ENCODE data around the gene GNAZ. TPM values are rescaled to one million over a fixed set of nuclear protein-coding genes. Genes with fewer than 3 reads are reported as not detected.
A peak's percentile ranks its signal among the peaks of the same experiment; 100 is the strongest.

Gene GNAZ
- total and polyA plus RNA-seq, 8 donors: 4.3 to 18.8 (median 9.4) TPM

DNA sequence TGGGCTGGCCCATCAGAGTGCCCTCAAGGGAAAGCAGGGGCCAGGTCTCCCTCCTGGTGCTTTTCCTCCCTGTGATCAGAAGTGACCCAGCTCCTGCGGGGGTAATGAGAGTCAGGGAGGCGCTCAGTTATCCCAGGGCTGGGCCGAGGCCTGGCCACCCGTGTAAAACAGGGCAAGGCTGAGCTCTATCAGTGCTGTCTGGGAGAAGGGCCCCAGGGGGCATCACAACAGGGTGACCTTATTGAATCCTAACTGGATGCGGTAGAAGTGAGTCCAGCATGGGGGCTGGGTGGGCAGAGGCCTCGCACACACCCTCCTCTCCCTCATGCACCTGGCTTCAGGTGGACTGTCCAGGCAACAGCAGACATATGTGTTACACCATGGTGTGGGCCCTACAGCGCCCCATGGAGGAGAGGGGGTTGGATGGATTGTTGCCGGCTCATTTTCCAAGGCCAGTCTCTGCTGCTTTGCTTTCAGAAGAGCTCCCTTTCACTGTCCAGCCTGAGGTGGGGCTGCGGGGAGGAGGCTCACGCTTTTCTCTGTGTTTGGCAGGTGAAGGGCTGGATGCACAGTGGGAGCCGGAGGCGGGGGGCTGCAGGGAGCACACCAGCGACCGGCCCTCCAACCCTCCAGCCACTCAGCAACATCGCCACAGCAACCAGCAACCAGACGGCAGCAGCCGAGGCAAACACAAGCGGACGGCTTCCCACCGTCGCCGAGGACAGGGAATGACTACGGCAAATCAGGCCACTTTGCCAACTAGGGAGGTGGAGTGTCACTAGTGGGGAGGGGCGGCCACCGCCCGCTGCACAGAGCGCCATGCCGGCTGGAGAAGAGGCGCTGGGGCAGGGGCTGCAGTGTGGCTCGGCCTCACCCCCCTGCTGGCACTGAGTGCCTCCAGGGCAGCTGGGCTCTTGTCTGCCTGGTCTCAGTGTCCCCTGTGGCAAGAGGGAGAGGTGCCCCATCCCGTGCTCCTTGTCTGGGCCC lies 24.7 kb downstream of the GNAZ start:
- 86 to 89% (median 88%) methylated on average over 21 to 31 of the region's 31 CpGs for WGBS, 5 donors
- peaks cover 0 to 21% (median 7%) of the 10 kb centered on the region in 4 donors for H3K36me3 ChIP-seq
- TF ChIP-seq, protein P1, sequence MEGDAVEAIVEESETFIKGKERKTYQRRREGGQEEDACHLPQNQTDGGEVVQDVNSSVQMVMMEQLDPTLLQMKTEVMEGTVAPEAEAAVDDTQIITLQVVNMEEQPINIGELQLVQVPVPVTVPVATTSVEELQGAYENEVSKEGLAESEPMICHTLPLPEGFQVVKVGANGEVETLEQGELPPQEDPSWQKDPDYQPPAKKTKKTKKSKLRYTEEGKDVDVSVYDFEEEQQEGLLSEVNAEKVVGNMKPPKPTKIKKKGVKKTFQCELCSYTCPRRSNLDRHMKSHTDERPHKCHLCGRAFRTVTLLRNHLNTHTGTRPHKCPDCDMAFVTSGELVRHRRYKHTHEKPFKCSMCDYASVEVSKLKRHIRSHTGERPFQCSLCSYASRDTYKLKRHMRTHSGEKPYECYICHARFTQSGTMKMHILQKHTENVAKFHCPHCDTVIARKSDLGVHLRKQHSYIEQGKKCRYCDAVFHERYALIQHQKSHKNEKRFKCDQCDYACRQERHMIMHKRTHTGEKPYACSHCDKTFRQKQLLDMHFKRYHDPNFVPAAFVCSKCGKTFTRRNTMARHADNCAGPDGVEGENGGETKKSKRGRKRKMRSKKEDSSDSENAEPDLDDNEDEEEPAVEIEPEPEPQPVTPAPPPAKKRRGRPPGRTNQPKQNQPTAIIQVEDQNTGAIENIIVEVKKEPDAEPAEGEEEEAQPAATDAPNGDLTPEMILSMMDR (IDR thresholded peaks at IDR 0.05): no peak
- TF ChIP-seq EP300 (IDR thresholded peaks at IDR 0.05): no peak
- TF ChIP-seq POLR2AphosphoS5 (IDR thresholded peaks at IDR 0.05): no peak
- TF ChIP-seq POLR2A (IDR thresholded peaks at IDR 0.05): no peak
- intact Hi-C loops (cut with DNase I; ENCODE audit: low total_unique reads): no loop called here
- H3K4me1 ChIP-seq: peaks cover 23 to 46% (median 32%) of the 10 kb centered on the region in 4 donors
- H3K4me3 ChIP-seq: no peak overlapping the region
- H3K27ac ChIP-seq: peak overlapping the region in 1 of 5 donors; percentile 31
- no peaks in the 10 kb centered on the region for H3K9me3 ChIP-seq
- no peak for DNase-seq
- no peaks in the 10 kb centered on the region for H3K27me3 ChIP-seq

DNA sequence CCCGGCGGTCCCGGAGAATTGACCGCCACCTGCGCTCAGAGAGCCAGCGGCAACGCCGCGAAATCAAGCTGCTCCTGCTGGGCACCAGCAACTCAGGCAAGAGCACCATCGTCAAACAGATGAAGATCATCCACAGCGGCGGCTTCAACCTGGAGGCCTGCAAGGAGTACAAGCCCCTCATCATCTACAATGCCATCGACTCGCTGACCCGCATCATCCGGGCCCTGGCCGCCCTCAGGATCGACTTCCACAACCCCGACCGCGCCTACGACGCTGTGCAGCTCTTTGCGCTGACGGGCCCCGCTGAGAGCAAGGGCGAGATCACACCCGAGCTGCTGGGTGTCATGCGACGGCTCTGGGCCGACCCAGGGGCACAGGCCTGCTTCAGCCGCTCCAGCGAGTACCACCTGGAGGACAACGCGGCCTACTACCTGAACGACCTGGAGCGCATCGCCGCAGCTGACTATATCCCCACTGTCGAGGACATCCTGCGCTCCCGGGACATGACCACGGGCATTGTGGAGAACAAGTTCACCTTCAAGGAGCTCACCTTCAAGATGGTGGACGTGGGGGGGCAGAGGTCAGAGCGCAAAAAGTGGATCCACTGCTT lies 25.5 kb downstream of the GNAZ start:
- Histone ChIP-seq H3K9me3 (no peaks in the 10 kb centered on the region), H3K4me3 (no peak overlapping the region), H3K27ac (peak overlapping the region in 1 of 5 donors; percentile 86), H3K36me3 (peaks cover 0 to 21% (median 7%) of the 10 kb centered on the region in 4 donors), H3K27me3 (no peaks in the 10 kb centered on the region), H3K4me1 (peaks cover 31 to 55% (median 40%) of the 10 kb centered on the region in 4 donors)
- no peak for DNase-seq
- intact Hi-C loops (cut with DNase I; ENCODE audit: low total_unique reads): no loop called here
- WGBS, 5 donors: 93 to 97% (median 96%) methylated on average over 37 to 45 of the region's 45 CpGs
- TF ChIP-seq POLR2A (IDR thresholded peaks at IDR 0.05): no peak
- no peak for TF ChIP-seq EP300 (IDR thresholded peaks at IDR 0.05)
- no peak for TF ChIP-seq POLR2AphosphoS5 (IDR thresholded peaks at IDR 0.05)
- TF ChIP-seq, protein P1 (IDR thresholded peaks at IDR 0.05): no peak

DNA sequence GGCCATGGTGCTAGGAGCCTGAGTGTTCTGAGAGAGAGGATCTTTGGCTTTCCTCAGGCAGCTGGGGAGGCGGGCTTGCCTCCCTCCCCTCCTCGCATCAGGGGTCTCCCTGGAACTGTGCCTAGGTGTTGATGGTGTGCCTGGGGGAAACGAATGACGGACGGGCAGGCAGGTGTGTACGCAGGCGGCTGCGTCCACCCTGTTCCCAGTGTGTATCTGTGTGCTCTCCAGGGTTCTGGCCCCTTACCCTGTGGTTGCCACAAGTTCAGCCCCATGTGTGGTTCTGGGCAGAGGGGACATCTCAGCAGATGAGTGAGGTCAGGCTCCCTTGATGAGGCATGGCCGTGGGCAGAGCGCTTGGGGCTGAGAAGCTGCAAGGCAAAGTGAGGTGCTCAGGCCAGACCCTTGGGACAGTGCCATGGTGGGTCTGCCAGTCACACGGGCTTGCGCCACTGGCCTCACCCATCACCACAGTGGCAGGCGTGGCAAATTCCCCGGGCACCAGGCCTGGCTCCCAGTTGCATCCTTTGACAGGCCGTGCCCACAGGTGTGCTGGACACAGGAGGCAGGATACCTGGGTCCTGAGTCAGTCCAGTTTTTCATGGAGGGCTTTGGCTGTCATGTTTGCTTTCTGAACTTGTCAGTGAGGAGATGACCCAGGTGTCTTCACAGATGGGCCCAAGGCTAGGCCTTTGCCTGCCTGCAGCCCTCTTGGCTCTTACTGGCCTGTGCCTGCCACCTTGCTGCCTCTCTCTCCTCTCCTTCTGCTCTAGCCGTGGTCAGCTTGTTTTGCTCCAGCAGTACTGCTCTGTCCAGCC lies 27.3 kb downstream of the GNAZ start:
- DNase-seq: peak in 1 of 2 donors; percentile 34
- H3K36me3 ChIP-seq: peaks cover 0 to 15% (median 7%) of the 10 kb centered on the region in 4 donors
- H3K27me3 ChIP-seq: no peaks in the 10 kb centered on the region
- no peak overlapping the region for H3K4me3 ChIP-seq
- H3K27ac ChIP-seq: peak overlapping the region; percentile 76 to 86 (median 81)
- WGBS, 5 donors: 73 to 87% (median 84%) methylated on average over 7 to 16 of the region's 16 CpGs
- TF ChIP-seq, protein P1 (IDR thresholded peaks at IDR 0.05): no peak
- TF ChIP-seq POLR2A (IDR thresholded peaks at IDR 0.05) (no peak), POLR2AphosphoS5 (IDR thresholded peaks at IDR 0.05) (no peak), EP300 (IDR thresholded peaks at IDR 0.05) (no peak)
- intact Hi-C loops (cut with DNase I; ENCODE audit: low total_unique reads): no loop called here
- H3K9me3 ChIP-seq: no peaks in the 10 kb centered on the region
- H3K4me1 ChIP-seq: peaks cover 38 to 68% (median 48%) of the 10 kb centered on the region in 4 donors

All from stomach (tissue), 9 donors.